Hepatocyte (in vitro differentiated cells): ENCODE results near the gene SIPA1L2.

Experiments
- CTCF ChIP-seq: fragments of 200-600 bp; sonication (generic); IDR thresholded peaks from 2 replicates; pipeline ENCODE4 v1.5.1; 2016; ENCODE audit warnings: antibody characterized with exemption, mild to moderate bottlenecking; ENCODE audit not compliant: poor library complexity
- EZH2 ChIP-seq: fragments of 200-600 bp; sonication (generic); IDR thresholded peaks from 2 replicates; pipeline ENCODE4 v1.6.1; 2016; ENCODE audit warnings: antibody characterized with exemption, mild to moderate bottlenecking, borderline replicate concordance
- EZH2phosphoT487 ChIP-seq: fragments of 200-600 bp; sonication (generic); IDR thresholded peaks from one replicate; pipeline ENCODE4 v1.6.1; 2018; ENCODE audit warnings: antibody characterized with exemption, mild to moderate bottlenecking, low read depth, moderate library complexity; ENCODE audit not compliant: unreplicated experiment, severe bottlenecking

- TF ChIP-seq EZH2phosphoT487: no peak
- no peak for TF ChIP-seq CTCF
- no peak for TF ChIP-seq EZH2
These were observed 23.9 kb upstream of the SIPA1L2 start for GRCh38 chr1:232653789-232654188.
